ENCODE data around the gene SEMA7A.

- TF ChIP-seq CTCF (IDR thresholded peaks at IDR 0.05) (no peak), POLR2A (IDR thresholded peaks at IDR 0.05) (no peak)
Observed at GRCh38 chr15:74393423-74393822, 40.3 kb downstream of the SEMA7A start.
